Activated CD4-positive, alpha-beta T cell treated with anti-CD3 and anti-CD28 coated beads, Interleukin-2, amount 10 ng/mL, durations not matched to agents 24 days and 14 days (primary cell): ENCODE results near the gene ATP6V1G2. TPM values are rescaled to one million over a fixed set of nuclear protein-coding genes. Genes with fewer than 3 reads are reported as not detected.

Experiments
- DNase-seq: peaks from one replicate; pipeline ENCODE4 v3.0.0; 2022
- H3K27ac Mint-ChIP-seq: one replicate; pipeline ENCODE4 v1.8.0; 2022; ENCODE audit warnings: mild to moderate bottlenecking, mixed read lengths
- H3K27me3 Mint-ChIP-seq: one replicate; pipeline ENCODE4 v1.8.0; 2022; ENCODE audit warnings: mixed read lengths
- H3K36me3 Mint-ChIP-seq: one replicate; pipeline ENCODE4 v1.8.0; 2022; ENCODE audit warnings: low read depth, mild to moderate bottlenecking, mixed read lengths
- H3K4me1 Mint-ChIP-seq: one replicate; pipeline ENCODE4 v1.8.0; 2021; ENCODE audit warnings: mixed read lengths
- H3K4me3 Mint-ChIP-seq: one replicate; pipeline ENCODE4 v1.8.0; 2022; ENCODE audit warnings: mild to moderate bottlenecking, moderate library complexity, mixed read lengths
- H3K9me3 Mint-ChIP-seq: one replicate; pipeline ENCODE4 v1.8.0; 2021; ENCODE audit warnings: mixed read lengths
- intact Hi-C: fragments of 100-400 bp; cut with micrococcal nuclease; formaldehyde crosslinking; loops from one replicate; pipeline ENCODE4 v1.15.1; 2023
- total RNA-seq: library from RNA; stranded (reverse); gene quantifications from 2 replicates; pipeline ENCODE4 v1.2.3, GENCODE V29; 2022

Gene ATP6V1G2
- total RNA-seq, 1 donor from 2014 or later = 0.89 TPM

DNA sequence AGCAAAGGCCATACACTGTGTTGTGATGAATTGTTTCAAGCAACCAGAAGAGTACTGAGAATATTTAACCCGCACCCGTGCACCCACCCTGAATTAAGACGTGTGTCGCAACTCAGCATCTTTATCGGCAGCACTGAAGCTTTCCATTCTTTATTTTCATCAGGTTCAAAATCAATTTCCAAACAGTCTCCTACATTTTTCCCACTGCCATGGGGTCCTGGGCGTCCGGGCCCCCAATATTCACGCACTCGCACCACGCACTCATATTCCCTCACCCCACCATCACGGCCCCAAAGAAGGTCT lies 34.0 kb upstream of the ATP6V1G2 start:
- H3K4me3 Mint-ChIP-seq = peak overlapping the region; percentile 94
- peaks cover 64% of the 10 kb centered on the region for H3K36me3 Mint-ChIP-seq
- no peak for DNase-seq
- no peaks in the 10 kb centered on the region for H3K9me3 Mint-ChIP-seq
- no peaks in the 10 kb centered on the region for H3K27me3 Mint-ChIP-seq
- intact Hi-C loops = loop anchor here (1.0 to 5.0 kb wide), 4 partner anchors 8 to 157 kb away; partner anchors contain the start of genes CLIC1, LTA and PRRC2A
- H3K4me1 Mint-ChIP-seq = peaks cover 60% of the 10 kb centered on the region
- H3K27ac Mint-ChIP-seq = peak overlapping the region; percentile 91

GRCh38 chr6:31579546-31580437 lies 33.4 kb upstream of the ATP6V1G2 start:
- intact Hi-C loops = loop anchor here (1.0 to 10.0 kb wide), 6 partner anchors 7 to 765 kb away; partner anchors contain the start of genes CLIC1, HSPA1B, LTA and PRRC2A
- no peaks in the 10 kb centered on the region for H3K27me3 Mint-ChIP-seq
- H3K4me1 Mint-ChIP-seq = peaks cover 65% of the 10 kb centered on the region
- H3K36me3 Mint-ChIP-seq = peaks cover 65% of the 10 kb centered on the region
- no peaks in the 10 kb centered on the region for H3K9me3 Mint-ChIP-seq
- peak overlapping the region; percentile 94 for H3K4me3 Mint-ChIP-seq
- peak overlapping the region; percentile 91 for H3K27ac Mint-ChIP-seq
- peak; percentile 73 for DNase-seq

DNA sequence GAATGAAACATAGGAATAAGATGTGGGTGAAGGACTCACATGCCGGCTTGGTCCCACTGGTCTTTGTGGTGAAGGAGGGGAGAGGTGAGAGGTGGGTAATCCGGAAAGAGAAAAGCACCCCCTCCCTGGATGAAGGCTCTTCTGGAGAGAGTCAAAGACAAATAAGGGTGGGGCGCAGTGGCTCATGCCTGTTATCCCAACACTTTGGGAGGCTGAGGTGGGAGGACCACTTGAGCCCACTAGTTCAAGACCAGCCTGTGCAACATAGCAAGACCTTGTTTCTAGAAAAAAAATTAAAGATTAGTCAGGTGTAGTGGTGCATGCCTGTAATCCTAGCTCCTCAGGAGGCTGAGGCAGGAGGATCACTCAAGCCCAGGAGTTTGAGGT lies 32.7 kb upstream of the ATP6V1G2 start:
- intact Hi-C loops = loop anchor here (10.0 kb wide), 2 partner anchors 246 to 764 kb away; partner anchors contain the start of gene HSPA1B
- H3K36me3 Mint-ChIP-seq = peaks cover 69% of the 10 kb centered on the region
- peak overlapping the region; percentile 94 for H3K4me3 Mint-ChIP-seq
- peak; percentile 73 for DNase-seq
- peak overlapping the region; percentile 91 for H3K27ac Mint-ChIP-seq
- H3K9me3 Mint-ChIP-seq = no peaks in the 10 kb centered on the region
- H3K27me3 Mint-ChIP-seq = no peaks in the 10 kb centered on the region
- H3K4me1 Mint-ChIP-seq = peaks cover 67% of the 10 kb centered on the region

DNA sequence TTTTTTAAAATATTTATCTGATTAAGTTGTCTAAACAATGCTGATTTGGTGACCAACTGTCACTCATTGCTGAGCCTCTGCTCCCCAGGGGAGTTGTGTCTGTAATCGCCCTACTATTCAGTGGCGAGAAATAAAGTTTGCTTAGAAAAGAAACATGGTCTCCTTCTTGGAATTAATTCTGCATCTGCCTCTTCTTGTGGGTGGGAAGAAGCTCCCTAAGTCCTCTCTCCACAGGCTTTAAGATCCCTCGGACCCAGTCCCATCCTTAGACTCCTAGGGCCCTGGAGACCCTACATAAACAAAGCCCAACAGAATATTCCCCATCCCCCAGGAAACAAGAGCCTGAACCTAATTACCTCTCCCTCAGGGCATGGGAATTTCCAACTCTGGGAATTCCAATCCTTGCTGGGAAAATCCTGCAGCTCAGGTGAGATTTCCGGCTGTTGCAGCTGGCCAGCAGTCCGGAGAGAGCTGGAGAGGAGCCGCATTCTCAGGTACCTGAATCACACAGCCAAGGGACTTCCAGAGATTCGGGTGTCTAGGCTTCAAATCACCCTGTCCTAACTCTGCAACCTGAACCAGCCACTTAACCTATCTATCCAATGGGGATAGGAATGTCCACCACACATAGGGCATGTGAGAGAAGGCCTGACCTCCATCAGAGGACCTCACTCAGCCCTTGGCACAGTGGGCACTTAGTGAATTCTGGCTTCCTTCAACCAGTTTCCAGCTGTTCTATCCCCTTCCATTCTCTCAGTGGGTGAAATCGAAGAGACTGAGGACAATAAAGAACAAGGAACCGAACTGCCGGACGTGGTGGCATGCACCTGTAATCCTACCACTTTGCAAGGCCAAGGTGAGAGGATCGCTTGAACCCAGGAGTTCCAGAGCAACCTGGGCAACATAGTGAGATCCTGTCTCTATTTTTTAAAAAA lies 32.0 kb upstream of the ATP6V1G2 start:
- H3K4me1 Mint-ChIP-seq = peaks cover 68% of the 10 kb centered on the region
- peak; percentile 71 for DNase-seq

GRCh38 chr6:31577579-31577966 lies 31.2 kb upstream of the ATP6V1G2 start:
- peak overlapping the region; percentile 99 for H3K27ac Mint-ChIP-seq
- H3K4me3 Mint-ChIP-seq = peak overlapping the region; percentile 99
- no peaks in the 10 kb centered on the region for H3K9me3 Mint-ChIP-seq
- peaks cover 70% of the 10 kb centered on the region for H3K4me1 Mint-ChIP-seq
- H3K27me3 Mint-ChIP-seq = no peaks in the 10 kb centered on the region
- intact Hi-C loops = loop anchor here (10.0 kb wide), 2 partner anchors 247 to 763 kb away; partner anchors contain the start of gene HSPA1B
- peak; percentile 60 for DNase-seq
- peaks cover 79% of the 10 kb centered on the region for H3K36me3 Mint-ChIP-seq

More for the DNA sequence above, 32.0 kb upstream of the ATP6V1G2 start:
- peaks cover 73% of the 10 kb centered on the region for H3K36me3 Mint-ChIP-seq
- no peaks in the 10 kb centered on the region for H3K9me3 Mint-ChIP-seq
- peak overlapping the region; percentile 94 for H3K4me3 Mint-ChIP-seq
- no peaks in the 10 kb centered on the region for H3K27me3 Mint-ChIP-seq
- H3K27ac Mint-ChIP-seq = peak overlapping the region; percentile 91
- intact Hi-C loops = loop anchor here (10.0 kb wide), 2 partner anchors 246 to 764 kb away; partner anchors contain the start of gene HSPA1B

DNA sequence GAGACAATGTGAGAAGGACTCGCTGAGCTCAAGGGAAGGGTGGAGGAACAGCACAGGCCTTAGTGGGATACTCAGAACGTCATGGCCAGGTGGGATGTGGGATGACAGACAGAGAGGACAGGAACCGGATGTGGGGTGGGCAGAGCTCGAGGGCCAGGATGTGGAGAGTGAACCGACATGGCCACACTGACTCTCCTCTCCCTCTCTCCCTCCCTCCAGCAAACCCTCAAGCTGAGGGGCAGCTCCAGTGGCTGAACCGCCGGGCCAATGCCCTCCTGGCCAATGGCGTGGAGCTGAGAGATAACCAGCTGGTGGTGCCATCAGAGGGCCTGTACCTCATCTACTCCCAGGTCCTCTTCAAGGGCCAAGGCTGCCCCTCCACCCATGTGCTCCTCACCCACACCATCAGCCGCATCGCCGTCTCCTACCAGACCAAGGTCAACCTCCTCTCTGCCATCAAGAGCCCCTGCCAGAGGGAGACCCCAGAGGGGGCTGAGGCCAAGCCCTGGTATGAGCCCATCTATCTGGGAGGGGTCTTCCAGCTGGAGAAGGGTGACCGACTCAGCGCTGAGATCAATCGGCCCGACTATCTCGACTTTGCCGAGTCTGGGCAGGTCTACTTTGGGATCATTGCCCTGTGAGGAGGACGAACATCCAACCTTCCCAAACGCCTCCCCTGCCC lies 30.6 kb upstream of the ATP6V1G2 start:
- H3K4me1 Mint-ChIP-seq = peaks cover 71% of the 10 kb centered on the region
- H3K36me3 Mint-ChIP-seq = peaks cover 80% of the 10 kb centered on the region
- no peaks in the 10 kb centered on the region for H3K27me3 Mint-ChIP-seq
- H3K9me3 Mint-ChIP-seq = no peaks in the 10 kb centered on the region
- intact Hi-C loops = loop anchor here (10.0 kb wide), 2 partner anchors 248 to 762 kb away; partner anchors contain the start of gene HSPA1B
- peak overlapping the region; percentile 99 for H3K27ac Mint-ChIP-seq
- peak; percentile 89 for DNase-seq
- H3K4me3 Mint-ChIP-seq = peak overlapping the region; percentile 99

- DNase-seq = peak; percentile 71
- Mint-ChIP-seq H3K4me3 (peak overlapping the region; percentile 99), H3K36me3 (peaks cover 74% of the 10 kb centered on the region), H3K4me1 (peaks cover 78% of the 10 kb centered on the region), H3K9me3 (no peaks in the 10 kb centered on the region), H3K27ac (peak overlapping the region; percentile 99), H3K27me3 (no peaks in the 10 kb centered on the region)
- intact Hi-C loops = loop anchor here (1.0 to 10.0 kb wide), 4 partner anchors 17 to 761 kb away; partner anchors contain the start of genes HSPA1B and NFKBIL1
These were observed 29.7 kb upstream of the ATP6V1G2 start for GRCh38 chr6:31575952-31576685.

DNA sequence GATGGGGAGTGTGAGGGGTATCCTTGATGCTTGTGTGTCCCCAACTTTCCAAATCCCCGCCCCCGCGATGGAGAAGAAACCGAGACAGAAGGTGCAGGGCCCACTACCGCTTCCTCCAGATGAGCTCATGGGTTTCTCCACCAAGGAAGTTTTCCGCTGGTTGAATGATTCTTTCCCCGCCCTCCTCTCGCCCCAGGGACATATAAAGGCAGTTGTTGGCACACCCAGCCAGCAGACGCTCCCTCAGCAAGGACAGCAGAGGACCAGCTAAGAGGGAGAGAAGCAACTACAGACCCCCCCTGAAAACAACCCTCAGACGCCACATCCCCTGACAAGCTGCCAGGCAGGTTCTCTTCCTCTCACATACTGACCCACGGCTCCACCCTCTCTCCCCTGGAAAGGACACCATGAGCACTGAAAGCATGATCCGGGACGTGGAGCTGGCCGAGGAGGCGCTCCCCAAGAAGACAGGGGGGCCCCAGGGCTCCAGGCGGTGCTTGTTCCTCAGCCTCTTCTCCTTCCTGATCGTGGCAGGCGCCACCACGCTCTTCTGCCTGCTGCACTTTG lies 29.0 kb upstream of the ATP6V1G2 start, which contains the start of gene TNF:
Gene TNF, plus strand, starts transcription at position 231 of the 567 bp plus-strand sequence. Its CDS starts 177 bp downstream, at position 408.
- peaks cover 68% of the 10 kb centered on the region for H3K36me3 Mint-ChIP-seq
- no peaks in the 10 kb centered on the region for H3K9me3 Mint-ChIP-seq
- H3K27ac Mint-ChIP-seq = peak within 1 kb of the TSS; percentile 99
- intact Hi-C loops = loop anchor here (1.0 to 10.0 kb wide), 4 partner anchors 17 to 761 kb away; partner anchors contain the start of genes HSPA1B and NFKBIL1
- peaks cover 78% of the 10 kb centered on the region for H3K4me1 Mint-ChIP-seq
- peak within 1 kb of the TSS; percentile 99 for H3K4me3 Mint-ChIP-seq
- DNase-seq = peak; percentile 96
- no peaks in the 10 kb centered on the region for H3K27me3 Mint-ChIP-seq

DNA sequence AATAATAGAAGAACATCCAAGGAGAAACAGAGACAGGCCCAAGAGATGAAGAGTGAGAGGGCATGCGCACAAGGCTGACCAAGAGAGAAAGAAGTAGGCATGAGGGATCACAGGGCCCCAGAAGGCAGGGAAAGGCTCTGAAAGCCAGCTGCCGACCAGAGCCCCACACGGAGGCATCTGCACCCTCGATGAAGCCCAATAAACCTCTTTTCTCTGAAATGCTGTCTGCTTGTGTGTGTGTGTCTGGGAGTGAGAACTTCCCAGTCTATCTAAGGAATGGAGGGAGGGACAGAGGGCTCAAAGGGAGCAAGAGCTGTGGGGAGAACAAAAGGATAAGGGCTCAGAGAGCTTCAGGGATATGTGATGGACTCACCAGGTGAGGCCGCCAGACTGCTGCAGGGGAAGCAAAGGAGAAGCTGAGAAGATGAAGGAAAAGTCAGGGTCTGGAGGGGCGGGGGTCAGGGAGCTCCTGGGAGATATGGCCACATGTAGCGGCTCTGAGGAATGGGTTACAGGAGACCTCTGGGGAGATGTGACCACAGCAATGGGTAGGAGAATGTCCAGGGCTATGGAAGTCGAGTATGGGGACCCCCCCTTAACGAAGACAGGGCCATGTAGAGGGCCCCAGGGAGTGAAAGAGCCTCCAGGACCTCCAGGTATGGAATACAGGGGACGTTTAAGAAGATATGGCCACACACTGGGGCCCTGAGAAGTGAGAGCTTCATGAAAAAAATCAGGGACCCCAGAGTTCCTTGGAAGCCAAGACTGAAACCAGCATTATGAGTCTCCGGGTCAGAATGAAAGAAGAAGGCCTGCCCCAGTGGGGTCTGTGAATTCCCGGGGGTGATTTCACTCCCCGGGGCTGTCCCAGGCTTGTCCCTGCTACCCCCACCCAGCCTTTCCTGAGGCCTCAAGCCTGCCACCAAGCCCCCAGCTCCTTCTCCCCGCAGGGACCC lies 28.0 kb upstream of the ATP6V1G2 start:
- Mint-ChIP-seq H3K27ac (peak overlapping the region; percentile 99), H3K4me1 (peaks cover 78% of the 10 kb centered on the region), H3K4me3 (peak overlapping the region; percentile 99), H3K9me3 (no peaks in the 10 kb centered on the region), H3K27me3 (no peaks in the 10 kb centered on the region), H3K36me3 (peaks cover 58% of the 10 kb centered on the region)
- peak; percentile 68 for DNase-seq
- intact Hi-C loops = loop anchor here (1.0 to 10.0 kb wide), 4 partner anchors 16 to 760 kb away; partner anchors contain the start of genes HSPA1B and NFKBIL1

DNA sequence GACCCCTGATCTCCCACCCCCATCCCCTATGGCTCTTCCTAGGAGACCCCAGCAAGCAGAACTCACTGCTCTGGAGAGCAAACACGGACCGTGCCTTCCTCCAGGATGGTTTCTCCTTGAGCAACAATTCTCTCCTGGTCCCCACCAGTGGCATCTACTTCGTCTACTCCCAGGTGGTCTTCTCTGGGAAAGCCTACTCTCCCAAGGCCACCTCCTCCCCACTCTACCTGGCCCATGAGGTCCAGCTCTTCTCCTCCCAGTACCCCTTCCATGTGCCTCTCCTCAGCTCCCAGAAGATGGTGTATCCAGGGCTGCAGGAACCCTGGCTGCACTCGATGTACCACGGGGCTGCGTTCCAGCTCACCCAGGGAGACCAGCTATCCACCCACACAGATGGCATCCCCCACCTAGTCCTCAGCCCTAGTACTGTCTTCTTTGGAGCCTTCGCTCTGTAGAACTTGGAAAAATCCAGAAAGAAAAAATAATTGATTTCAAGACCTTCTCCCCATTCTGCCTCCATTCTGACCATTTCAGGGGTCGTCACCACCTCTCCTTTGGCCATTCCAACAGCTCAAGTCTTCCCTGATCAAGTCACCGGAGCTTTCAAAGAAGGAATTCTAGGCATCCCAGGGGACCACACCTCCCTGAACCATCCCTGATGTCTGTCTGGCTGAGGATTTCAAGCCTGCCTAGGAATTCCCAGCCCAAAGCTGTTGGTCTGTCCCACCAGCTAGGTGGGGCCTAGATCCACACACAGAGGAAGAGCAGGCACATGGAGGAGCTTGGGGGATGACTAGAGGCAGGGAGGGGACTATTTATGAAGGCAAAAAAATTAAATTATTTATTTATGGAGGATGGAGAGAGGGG lies 27.1 kb upstream of the ATP6V1G2 start:
- Mint-ChIP-seq H3K36me3 (peaks cover 49% of the 10 kb centered on the region), H3K27me3 (peaks cover 2% of the 10 kb centered on the region), H3K4me1 (peaks cover 78% of the 10 kb centered on the region), H3K9me3 (no peaks in the 10 kb centered on the region), H3K27ac (peak overlapping the region; percentile 99), H3K4me3 (peak overlapping the region; percentile 99)
- no peak for DNase-seq
- intact Hi-C loops = loop anchor here (2.0 to 10.0 kb wide), 3 partner anchors 15 to 759 kb away; partner anchors contain the start of gene HSPA1B
